Measurements from ENCODE around the gene MLYCD.
"Not testable (repeated sequence)": the region's sequence is repeated elsewhere in the genome, so short reads cannot be mapped to it uniquely, and the experiment has no call there.

MLYCD gene

DNA sequence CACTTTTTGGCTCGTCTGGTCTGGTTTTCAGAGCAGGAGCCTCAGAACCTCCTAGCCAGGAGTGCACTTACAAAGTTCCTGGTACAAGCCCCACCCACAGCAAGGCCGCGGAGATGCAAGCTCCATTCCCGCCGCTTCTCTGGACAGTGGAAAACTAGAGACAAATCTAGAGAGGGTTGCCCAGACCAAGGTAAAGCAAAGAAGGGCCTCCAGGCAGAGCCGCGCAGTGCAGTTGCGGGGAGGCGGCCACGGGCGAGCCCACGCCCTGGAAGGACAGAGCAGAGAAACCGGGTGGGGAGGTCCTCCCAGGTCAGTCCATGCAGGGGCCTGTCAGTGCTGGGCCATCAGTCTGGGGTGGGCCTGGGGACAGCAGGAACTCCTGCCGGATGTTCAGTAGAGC is 43.2 kb downstream of the MLYCD start:
- DNase-seq = no peak

GRCh38 chr16:83942815-83943515 is 44.0 kb downstream of the MLYCD start:
- no peak for DNase-seq

GRCh38 chr16:83943516-83944050 is 44.7 kb downstream of the MLYCD start:
- no peak for DNase-seq

DNA sequence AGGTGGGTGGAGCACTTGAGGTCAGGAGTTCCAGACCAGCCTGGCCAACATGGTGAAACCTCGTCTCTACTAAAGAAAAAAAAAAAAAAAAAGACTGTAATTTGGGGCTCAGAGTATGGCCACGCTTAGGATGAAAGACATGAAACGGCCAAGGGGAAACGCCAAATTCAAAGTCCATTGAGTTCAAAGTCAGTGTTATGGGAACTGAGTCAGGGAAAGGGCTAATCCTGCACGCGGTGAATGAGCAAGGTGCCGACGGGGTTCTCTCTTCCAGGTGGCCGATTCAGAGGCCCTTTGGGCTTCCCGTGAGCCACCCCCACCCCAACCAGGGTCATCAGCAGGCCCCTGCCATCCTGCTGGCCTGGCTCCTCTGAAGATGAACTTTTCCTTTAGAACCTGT is 46.7 kb downstream of the MLYCD start:
- no peak for DNase-seq

GRCh38 chr16:83946154-83946780 is 47.4 kb downstream of the MLYCD start:
- DNase-seq = no peak

GRCh38 chr16:83946781-83947566 is 48.1 kb downstream of the MLYCD start:
- no peak for DNase-seq

- DNase-seq = no peak
Measured at GRCh38 chr16:83947642-83948234, 48.8 kb downstream of the MLYCD start.

DNA sequence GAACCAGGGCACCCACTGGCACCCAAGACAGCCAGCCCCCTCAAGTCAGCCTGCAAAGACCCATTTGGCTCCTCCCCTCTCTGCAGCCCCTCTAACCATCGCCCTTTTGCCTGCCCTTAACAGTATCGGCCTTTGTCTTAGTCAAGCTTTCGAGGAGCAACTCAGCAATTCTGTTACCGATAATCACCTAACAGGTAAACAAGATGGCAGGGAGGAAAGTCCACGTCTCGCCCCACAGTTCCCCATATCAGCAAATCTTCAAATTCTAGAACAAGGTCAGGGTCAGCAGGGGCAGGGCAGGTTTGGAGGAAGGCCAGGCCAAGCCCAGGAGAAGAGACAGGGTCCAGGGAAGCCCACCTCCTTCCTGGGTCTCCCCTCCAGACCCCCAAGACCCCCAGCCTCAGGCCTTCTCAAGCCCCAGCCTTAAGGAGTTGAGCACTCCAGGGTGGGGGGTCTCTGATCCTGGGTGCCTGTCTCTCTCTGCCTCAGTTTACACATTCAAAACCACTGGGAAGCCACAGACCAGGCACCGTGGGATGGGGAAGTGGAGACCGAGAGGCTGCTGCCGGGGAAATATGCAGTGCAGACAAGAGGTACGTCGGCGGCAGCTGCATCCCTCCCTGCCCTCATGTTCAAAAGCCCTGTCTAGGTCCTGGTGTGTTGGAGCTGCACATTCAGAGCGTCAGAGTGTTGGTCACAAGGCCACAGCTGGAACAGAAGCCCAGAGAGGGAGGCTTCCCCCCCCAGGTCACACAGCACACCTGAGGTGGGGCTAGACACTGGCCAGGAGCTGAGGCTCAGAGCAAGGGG is 50.2 kb downstream of the MLYCD start:
- DNase-seq = no peak

DNA sequence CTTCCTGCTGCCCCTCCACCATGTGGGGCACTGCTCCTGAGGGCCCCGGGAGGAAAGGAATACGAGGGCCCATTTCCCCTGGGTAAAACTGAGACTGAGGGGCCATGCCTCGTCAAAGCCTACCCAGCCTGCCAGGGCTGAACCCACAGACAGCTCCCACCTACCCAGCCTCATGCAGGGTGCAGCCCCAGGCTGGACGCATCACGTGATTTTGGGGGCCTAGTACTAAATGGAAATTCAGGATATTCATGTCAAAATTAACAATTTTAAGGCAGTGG is 50.7 kb downstream of the MLYCD start:
- DNase-seq = no peak

DNA sequence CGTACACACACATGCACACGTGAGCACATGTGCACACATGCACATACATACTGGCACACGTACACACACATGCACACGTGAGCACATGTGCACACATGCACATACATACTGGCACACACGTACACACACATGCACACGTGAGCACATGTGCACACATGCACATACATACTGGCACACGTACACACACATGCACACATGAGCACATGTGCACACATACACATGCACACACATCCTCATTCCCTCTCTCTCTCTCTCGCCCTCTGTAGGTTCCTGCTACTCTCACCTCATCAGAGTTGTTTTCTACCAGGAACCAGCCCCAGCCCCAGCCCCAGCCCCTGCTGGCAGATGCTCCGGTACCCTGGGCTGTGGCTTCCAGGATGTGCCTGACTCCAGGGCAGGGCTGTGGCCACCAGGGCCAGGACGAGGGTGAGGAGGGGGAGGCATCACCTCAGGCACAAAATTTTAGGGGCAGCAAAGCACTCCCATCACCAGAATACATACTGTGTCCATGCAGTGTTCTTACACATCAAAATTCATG is 52.0 kb downstream of the MLYCD start:
- not testable (repeated sequence) for DNase-seq

DNA sequence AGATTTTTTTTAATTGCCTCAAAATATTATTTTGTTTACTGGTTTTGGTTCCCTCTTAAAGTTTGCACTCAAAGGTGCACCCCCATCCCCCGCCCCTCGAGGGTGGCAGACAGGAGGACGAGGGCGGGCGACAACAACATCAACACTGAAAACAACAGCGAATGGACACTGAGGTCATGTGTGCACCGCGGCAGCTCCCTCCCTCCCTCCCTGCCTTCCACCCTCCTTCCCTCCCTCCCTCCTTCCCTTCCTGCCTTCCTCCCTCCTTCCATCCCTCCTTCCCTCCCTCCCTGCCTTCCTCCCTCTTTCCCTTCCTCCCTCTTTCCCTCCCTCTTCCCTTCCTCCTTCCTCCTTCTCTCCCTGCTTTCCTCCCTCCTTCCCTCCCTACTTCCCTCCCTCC is 52.6 kb downstream of the MLYCD start:
- no peak for DNase-seq

DNA sequence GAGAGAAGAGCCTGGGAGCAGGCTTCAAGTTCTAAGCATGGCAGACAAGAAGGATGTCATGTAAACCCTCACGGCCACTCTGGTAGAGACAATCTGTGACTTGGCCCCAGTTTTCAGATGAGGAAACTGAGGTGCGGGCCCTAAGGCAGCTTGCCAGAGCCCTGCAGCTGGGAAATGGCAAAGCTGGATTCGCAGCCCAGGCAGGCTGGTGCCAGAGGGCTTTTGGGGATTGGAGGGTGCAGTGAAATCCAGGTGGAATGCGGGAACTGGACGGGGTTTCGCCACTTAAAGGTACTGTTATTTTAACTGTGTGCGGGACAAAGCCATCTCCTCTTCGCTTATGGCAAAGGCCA is 53.6 kb downstream of the MLYCD start:
- DNase-seq = no peak

DNA sequence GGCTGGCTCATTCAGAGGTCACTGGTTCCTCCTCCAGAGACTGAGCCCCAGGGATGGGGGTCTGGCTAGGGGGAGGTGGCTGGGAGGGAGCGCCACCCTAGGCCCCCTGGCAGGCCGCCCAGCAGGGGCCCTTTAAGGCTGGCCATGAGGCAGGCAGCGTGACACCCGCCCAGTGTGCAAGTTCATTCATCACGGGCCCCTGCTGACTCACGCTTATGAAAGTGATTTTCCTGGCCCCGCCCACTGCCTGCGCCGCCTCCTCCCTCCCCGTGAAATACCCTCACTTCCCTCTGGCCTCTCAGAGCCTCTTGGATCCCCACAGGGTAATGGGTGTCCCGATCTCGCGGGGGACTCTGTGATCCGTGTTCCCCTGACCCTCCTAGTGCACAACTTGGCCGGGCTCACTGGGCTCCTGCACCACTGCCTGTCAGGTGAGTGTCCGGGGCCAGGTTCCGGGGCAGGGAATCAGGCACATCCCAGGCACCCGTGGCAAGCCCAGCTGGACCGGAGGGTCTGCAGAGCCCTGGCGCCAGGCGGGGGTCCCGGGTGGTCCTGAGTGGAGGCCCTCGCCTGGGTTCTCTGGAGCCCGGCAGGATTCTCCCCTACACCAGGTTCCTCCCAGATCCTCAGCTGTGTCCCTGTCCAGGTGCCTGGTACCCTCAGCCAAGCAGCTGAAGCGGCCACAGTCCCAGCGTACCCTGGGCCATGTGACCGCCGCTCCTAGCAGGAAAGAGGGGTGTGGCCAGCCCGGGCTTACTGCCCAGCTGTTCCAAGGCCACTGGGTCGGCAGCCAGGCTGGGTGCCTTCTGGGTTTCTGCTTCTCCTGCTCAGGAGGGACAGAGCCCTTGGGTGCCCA is 54.3 kb downstream of the MLYCD start, which contains the start of gene OSGIN1:
Gene OSGIN1 (plus strand): TSS at position 301 of the 856 bp plus-strand sequence. CDS start 4,432 bp downstream, outside the sequence.
- peak; percentile 5 for DNase-seq

DNA sequence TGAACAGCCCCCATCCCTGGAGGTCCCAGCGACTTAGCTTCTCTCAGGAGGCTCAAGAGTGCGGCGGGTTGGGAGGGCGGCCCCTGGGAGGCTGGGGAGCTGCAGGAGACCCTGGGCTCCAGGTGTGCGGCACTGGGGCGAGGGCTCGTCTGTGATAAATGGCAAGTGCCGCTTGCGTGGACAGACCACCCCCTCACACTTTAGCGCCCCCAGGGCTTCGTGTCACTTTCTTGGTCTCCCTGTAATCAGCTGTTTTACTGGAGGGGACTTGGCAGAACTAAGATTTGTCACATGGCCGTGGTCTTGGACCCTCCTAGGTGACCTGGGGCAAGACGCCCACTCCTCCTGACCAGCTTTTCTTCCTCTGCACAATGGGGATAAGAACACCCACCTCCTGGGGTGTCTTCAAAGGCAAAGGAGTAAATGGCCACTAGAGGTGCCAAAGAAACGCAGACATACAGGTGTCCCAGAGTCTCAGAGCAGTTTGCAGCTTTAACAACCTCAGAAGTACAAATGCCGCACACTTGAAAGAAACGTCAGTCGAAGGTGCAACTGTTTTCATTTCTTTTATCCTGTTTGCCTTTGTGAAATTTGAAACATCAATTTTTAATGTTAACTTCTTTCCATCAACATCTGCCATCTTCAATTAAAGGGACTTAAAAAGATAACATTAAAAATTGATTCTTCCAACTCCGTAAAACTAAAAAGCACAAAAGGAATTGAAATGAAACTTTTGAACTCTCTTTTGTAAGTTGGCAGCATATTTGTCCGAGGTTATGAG is 55.1 kb downstream of the MLYCD start:
- DNase-seq = no peak

DNA sequence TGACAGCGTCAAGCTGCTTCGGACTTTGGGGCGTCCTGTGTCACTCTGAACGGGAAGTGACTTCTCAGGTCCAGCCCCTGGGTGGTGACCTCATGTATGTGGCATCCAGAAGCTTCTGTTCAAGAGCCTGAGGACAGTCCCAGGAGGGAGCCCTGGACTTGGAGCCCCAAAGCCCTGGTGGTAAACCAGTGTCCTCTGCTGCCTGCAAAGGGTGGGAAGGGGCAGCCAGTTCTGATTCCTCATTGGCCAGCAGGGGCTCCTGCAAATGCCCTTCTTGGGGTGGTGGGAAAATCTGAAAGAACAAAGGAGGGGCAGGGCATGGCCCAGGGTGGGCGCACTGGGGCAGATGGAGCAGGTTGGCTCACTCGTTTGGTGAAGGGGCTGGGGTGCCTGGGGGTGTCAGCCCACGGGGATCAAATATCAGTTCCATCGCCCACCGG is 55.7 kb downstream of the MLYCD start:
- no peak for DNase-seq

DNA sequence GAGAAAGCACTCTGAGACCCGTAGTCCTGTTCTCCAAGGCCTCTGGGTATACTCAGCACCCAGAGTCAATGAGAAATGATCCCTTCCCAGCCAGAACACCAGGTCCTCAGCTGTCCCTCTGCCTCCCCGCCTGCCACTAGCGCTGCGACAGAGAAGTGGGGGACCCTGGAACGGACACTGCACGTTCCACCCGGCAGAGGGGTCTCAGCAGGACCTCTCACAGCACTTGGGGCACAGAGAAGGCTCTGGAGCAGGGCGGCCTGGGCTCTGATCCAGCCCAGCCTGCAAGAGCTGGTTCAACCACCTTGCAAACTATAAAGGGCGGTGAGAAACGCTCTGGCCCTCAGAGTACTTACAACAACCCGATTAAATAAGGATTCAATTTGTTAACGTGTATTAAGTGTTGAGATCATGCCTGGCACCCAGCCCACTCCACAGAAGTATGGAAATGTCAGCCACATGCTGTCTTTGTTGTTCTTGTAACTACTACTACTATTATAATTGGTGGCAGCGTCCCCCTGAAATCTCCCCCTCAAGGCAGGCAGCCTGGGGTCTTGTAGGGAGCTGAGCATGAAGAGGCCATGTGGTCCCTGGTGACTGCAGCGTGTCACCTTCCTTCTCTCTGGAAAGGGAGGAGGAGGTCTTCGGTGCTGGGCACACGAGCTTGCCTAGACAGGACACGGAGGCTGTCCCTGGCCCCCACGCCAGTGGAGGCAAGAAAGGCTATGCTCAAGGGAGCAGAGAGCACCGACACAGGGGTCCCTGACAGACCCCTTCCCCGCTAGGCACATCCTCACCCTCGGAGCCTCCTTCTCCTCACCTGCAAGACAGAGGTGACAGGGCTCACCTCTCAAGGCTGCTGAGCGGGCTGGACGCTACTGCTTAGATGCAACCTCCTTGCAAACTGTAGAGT is 56.6 kb downstream of the MLYCD start:
- DNase-seq = no peak

GRCh38 chr16:83956336-83957289 is 57.7 kb downstream of the MLYCD start:
- peak; percentile 11 for DNase-seq

GRCh38 chr16:83957296-83957855 is 58.5 kb downstream of the MLYCD start:
- no peak for DNase-seq

Data from DMS79 treated with DMSO at 0.1 percent for 48 hours (cell line).